Right ventricle myocardium superior (tissue), 1 donor: ENCODE measurements around the gene HSD11B2. TPM values are rescaled to one million over a fixed set of nuclear protein-coding genes. Genes with fewer than 3 reads are reported as not detected.

Experiments
- ATAC-seq: fragments of 200-7000 bp; cut with Tn5 transposase; one replicate; pipeline ENCODE4 v1.9.1; 2020; ENCODE audit warnings: mild to moderate bottlenecking; ENCODE audit not compliant: poor library complexity
- DNase-seq: peaks from one replicate; pipeline ENCODE4 v3.0.0-alpha.2; 2020
- intact Hi-C: fragments of 100-400 bp; cut with DNase I; formaldehyde crosslinking; loops from one replicate; pipeline ENCODE4 v1.11.2; 2022
- total RNA-seq: library from RNA; stranded (reverse); fragmentation: NEBNext Ultra II Directional; extraction: Animal tissue kit (Norgen Biotek cat#: 25700); gene quantifications from one replicate; pipeline ENCODE4 v1.2.1, GENCODE V29; 2021
- donor health status: DM: no; HTN: yes; CAD: no; lungs with severe emphysema.

Gene HSD11B2
- total RNA-seq, 1 donor from 2014 or later = 0.89 TPM

- ATAC-seq = peak; percentile 59
- peak; percentile 79 for DNase-seq
- intact Hi-C loops = no loop called here
Measured at GRCh38 chr16:67459066-67459860, 28.3 kb downstream of the HSD11B2 start.

- DNase-seq (peak; percentile 71), ATAC-seq (peak; percentile 54)
- intact Hi-C loops = no loop called here
Measured at GRCh38 chr16:67459861-67460150, 28.9 kb downstream of the HSD11B2 start.

GRCh38 chr16:67460168-67460567, 29.2 kb downstream of the HSD11B2 start:
- DNase-seq = peak; percentile 64
- intact Hi-C loops = no loop called here
- peak; percentile 25 for ATAC-seq

- no peak for ATAC-seq
- DNase-seq = no peak
- intact Hi-C loops = no loop called here
Measured at GRCh38 chr16:67460961-67461360, 30.0 kb downstream of the HSD11B2 start.

GRCh38 chr16:67461600-67462278, 30.8 kb downstream of the HSD11B2 start:
- DNase-seq (no peak), ATAC-seq (no peak)
- intact Hi-C loops = no loop called here

GRCh38 chr16:67462279-67462655, 31.3 kb downstream of the HSD11B2 start:
- DNase-seq (no peak), ATAC-seq (no peak)
- intact Hi-C loops = no loop called here

GRCh38 chr16:67463059-67463458, 32.1 kb downstream of the HSD11B2 start:
- intact Hi-C loops = no loop called here
- ATAC-seq (no peak), DNase-seq (peak; percentile 40)

- intact Hi-C loops = loop anchor here (2.0 kb wide), 1 partner anchor 37 kb away; no protein-coding TSS in a partner anchor
- DNase-seq (no peak), ATAC-seq (no peak)
Measured at GRCh38 chr16:67463691-67464090, 32.8 kb downstream of the HSD11B2 start.

GRCh38 chr16:67464565-67464964, 33.6 kb downstream of the HSD11B2 start:
- intact Hi-C loops = loop anchor here (2.0 kb wide), 1 partner anchor 38 kb away; no protein-coding TSS in a partner anchor
- DNase-seq (no peak), ATAC-seq (no peak)

GRCh38 chr16:67466581-67466980, 35.7 kb downstream of the HSD11B2 start:
- no peak for DNase-seq
- no peak for ATAC-seq
- intact Hi-C loops = no loop called here

- ATAC-seq = no peak
- DNase-seq = peak; percentile 27
- intact Hi-C loops = no loop called here
Measured at GRCh38 chr16:67468731-67469130, 37.8 kb downstream of the HSD11B2 start.

- peak; percentile 94 for DNase-seq
- ATAC-seq = peak; percentile 90
- intact Hi-C loops = no loop called here
Measured at GRCh38 chr16:67470359-67470758, 39.4 kb downstream of the HSD11B2 start.

- ATAC-seq = no peak
- intact Hi-C loops = no loop called here
- no peak for DNase-seq
Measured at GRCh38 chr16:67471758-67472384, 41.0 kb downstream of the HSD11B2 start.

GRCh38 chr16:67474551-67475455, 43.9 kb downstream of the HSD11B2 start:
- ATAC-seq (no peak), DNase-seq (no peak)
- intact Hi-C loops = no loop called here

- intact Hi-C loops = no loop called here
- ATAC-seq (no peak), DNase-seq (no peak)
Measured at GRCh38 chr16:67477960-67478554, 47.1 kb downstream of the HSD11B2 start.

GRCh38 chr16:67480833-67481560, 50.1 kb downstream of the HSD11B2 start, which contains the start of gene ATP6V0D1:
Gene ATP6V0D1 (minus strand): TSS chr16:67481157. CDS start chr16:67481086, 71 bp downstream.
- intact Hi-C loops = no loop called here
- peak; percentile 97 for ATAC-seq
- peak; percentile 99 for DNase-seq

GRCh38 chr16:67481561-67482232, 50.8 kb downstream of the HSD11B2 start:
- peak; percentile 24 for ATAC-seq
- peak; percentile 71 for DNase-seq
- intact Hi-C loops = no loop called here
